KG1 (cell line): ENCODE measurements around the gene NR3C1.
"Not testable (repeated sequence)": the region's sequence is repeated elsewhere in the genome, so short reads cannot be mapped to it uniquely, and the experiment has no call there.

Source experiments
- DNase-seq: peaks from one replicate; lab custom pipeline; 2025; lab: John Stamatoyannopoulos, UW

The NR3C1 gene

GRCh38 chr5:143336485-143336884 lies 67.0 kb downstream of the NR3C1 start:
- no peak for DNase-seq

GRCh38 chr5:143334903-143335302 lies 68.6 kb downstream of the NR3C1 start:
- DNase-seq: no peak

- not testable (repeated sequence) for DNase-seq
Measured at GRCh38 chr5:143334380-143334779, 69.1 kb downstream of the NR3C1 start.

- no peak for DNase-seq
Measured at GRCh38 chr5:143331956-143332355, 71.5 kb downstream of the NR3C1 start.

DNA sequence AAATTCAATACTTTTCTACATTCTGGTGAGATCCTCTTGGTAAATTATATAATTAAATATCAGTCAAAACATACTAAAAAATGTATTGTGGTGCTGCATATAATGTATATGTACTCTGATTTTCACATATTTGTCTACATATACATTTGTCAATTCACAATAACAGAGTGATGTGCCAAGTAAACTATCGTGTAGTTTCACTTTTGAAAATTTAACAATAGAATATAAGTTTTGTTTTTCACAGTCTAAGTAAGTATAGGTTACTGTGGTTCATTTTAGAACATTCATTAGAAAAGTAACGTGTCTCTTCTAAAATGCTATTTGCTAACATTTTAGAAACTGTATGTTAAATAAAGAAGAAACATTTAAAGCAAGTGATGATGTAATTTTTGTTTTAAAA lies 73.6 kb downstream of the NR3C1 start:
- no peak for DNase-seq

DNA sequence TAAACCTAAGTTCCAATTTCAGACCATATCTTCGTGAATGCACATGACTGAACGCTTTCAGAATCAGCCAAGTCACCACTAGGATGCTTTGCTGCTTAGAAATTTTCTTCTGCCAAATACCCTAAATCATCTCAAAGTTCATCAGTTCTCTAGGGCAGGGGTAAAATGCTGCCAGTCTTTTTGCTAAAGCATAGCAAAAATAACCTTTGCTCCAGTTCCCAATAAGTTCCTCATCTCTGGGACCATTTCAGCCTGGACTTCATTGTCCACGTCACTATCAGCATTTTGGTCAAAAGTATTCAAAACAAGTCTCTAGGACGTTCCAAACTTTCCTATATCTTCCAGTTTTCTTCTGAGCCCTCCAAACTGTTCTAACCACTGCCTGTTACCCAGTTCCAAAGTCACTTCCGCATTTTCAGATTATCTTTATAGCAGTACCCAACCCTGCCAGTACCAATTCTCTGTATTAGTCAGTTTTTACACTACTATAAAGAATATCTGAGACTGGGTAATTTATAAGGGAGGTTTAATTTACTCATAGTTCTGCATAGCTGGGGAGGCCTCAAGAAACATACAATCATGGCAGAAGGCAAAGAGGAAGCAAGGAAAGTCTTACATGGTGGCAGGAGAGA lies 74.8 kb downstream of the NR3C1 start:
- no peak for DNase-seq

- DNase-seq: not testable (repeated sequence)
Measured at GRCh38 chr5:143325086-143325485, 78.4 kb downstream of the NR3C1 start.

DNA sequence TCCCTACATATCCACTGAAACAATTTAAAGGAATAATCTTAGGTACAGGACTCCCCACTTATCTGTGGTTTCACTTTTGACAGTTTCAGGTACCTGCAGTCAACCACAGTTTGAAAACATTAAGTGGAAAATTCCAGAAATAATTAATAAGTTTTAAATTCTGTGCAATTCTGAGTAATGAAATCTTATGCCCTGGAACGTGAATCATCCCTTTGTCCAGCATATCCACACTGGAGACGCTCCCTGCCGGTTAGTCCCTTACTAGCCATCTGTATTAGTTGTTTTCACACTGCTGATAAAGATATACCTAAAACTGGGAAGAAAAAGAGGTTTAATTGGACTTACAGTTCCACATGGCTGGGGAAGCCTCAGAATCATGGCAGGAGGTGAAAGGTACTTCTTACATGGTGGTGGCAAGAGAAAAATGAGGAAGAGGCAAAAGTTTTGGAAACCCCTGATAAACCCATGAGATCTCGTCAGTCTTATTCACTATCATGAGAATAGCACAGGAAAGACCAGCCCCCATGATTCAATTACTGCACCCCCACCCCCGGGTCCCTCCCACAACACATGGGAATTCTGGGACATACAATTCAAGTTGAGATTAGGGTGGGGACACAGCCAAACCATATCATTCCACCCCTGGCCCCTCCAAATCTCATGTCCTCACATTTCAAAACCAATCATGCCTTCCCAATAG lies 80.4 kb downstream of the NR3C1 start:
- DNase-seq: not testable (repeated sequence)

GRCh38 chr5:143322176-143322575 lies 81.3 kb downstream of the NR3C1 start:
- no peak for DNase-seq

GRCh38 chr5:143319437-143320227 lies 83.9 kb downstream of the NR3C1 start:
- no peak for DNase-seq

DNA sequence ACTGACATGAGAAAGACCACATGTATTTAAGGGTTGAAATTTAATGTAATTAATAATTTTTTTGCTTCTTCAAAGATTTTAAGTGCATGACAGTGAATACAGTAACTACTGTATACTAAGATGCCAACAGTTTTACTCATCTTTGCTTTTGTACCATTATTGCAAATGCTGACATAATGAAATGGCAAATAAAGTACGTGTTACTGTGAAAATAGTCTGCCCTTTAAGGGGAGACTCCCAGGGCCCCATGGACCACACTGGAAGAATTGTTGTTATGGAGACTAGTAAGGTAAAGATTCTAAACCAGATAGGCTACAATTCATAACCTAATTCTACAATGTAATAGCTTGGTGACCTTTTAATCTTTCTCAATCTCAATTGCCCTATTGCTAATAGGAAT lies 84.7 kb downstream of the NR3C1 start:
- no peak for DNase-seq

GRCh38 chr5:143318270-143318669 lies 85.2 kb downstream of the NR3C1 start:
- no peak for DNase-seq

- DNase-seq: no peak
Measured at GRCh38 chr5:143316844-143317631, 86.4 kb downstream of the NR3C1 start.

DNA sequence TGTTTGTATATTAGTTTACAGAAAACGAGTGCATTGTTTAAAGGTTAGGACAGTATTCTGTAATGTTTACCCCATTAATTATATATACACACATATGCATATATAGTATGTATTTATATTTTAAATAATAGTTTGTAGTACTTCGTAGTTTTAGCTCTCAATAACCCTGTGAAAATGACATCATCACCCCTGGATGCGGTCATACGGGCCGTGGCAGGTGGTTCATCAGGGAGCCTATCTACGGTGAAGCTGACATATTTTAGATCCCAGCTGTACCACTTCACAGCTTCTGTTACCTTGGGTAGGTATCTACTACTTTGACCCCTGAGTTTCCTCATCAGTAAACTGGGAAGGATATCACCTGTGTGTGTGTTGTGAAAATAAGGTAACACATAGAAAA lies 87.1 kb downstream of the NR3C1 start:
- no peak for DNase-seq

- DNase-seq: no peak
Measured at GRCh38 chr5:143315929-143316328, 87.6 kb downstream of the NR3C1 start.

- DNase-seq: no peak
Measured at GRCh38 chr5:143315214-143315613, 88.3 kb downstream of the NR3C1 start.

DNA sequence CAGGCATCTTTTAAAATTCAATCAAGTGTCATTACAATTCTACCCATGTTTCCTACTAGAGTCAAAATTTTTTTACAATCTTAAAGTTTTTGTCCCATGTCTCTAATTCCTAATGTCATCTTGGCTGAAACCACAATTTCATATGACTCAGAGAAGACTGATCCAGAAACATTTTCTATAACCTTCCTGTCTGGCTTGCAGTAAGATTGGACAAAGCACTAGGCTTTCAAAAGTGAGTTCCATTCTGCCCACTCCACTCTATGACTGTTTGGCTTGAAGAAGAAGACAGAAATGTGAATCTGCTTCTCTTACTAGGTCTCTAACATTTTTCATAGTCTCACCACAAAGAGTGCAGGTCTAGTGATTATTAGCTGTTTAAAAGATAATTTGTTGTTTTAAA lies 88.8 kb downstream of the NR3C1 start:
- DNase-seq: no peak

- DNase-seq: no peak
Measured at GRCh38 chr5:143314099-143314498, 89.4 kb downstream of the NR3C1 start.

DNA sequence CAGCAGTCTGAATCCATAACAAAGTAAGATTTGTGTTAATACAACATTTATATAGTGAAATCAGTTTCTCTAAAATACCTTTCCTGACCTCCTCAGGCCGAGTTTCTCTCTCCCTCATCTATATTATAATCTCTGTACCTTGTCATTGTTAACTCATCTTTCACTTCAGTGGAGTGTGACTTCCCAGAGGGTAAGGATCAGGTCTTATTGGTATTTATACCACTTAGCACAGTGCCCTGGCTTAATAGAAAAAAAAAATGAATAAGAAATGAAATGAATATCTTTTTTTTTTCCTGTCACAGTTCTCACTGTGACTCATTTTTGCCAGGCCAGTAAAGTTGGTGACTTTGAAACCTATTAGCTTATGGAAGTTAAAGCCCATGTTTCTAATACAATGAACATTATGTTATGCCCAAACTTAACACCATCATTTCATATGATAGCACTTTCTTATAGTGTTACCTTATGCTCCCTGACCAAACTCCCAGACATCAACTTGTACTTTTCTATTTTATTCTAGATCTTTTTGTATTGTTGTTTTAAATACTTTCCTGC lies 90.1 kb downstream of the NR3C1 start:
- DNase-seq: no peak

GRCh38 chr5:143312822-143313221 lies 90.7 kb downstream of the NR3C1 start:
- no peak for DNase-seq

DNA sequence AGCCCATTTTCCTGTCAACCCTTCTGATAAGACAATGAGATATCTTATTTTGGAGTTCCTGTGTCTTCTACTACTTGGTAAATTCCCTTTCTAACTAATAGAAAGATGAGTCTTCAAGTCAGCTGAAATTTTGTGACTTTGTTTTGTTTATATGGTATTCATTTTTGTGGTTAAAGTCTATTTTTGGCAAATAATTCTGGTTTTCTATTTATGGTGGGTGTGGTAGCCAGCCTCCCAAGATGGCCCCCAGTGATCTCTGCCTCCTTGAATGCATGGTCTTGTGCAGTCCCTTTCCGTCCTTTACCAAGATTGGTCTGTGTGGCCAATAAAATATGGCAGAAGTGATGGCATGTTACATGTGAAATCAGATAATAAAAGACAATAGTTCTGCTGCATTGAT lies 91.5 kb downstream of the NR3C1 start:
- no peak for DNase-seq

DNA sequence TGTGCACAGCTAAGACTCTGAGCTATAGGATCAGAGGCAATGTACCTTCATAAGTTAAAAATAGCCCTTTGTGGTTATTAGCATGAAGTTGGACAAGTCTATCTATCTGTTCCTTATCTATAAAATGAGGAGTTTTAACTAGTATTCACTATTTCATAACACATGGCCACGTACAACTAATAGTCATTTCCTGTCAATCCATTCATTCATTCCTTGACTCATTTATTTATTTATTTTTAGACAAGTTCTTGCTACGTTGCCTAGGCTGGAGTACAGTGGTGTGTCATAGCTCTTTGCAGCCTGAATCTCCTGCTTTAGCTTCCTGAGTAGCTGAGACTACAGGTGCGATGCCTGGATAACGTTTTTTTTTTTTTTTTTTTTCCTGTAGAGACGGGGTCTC lies 92.1 kb downstream of the NR3C1 start:
- DNase-seq: no peak
